KOPT-K1 (cell line): Measurements from ENCODE around the gene NBPF11.
"Not testable (repeated sequence)": the region's sequence is repeated elsewhere in the genome, so short reads cannot be mapped to it uniquely, and the experiment has no call there.

Experiments
- H3K27ac ChIP-seq: fragments of 200-600 bp; sonication (generic); 2 replicates; pipeline ENCODE4 v1.5.1; 2016; ENCODE audit warnings: antibody characterized with exemption, mild to moderate bottlenecking, low read depth, low read length; ENCODE audit not compliant: poor library complexity, severe bottlenecking
- H3K36me3 ChIP-seq: fragments of 200-600 bp; sonication (generic); 2 replicates; pipeline ENCODE4 v1.5.1; 2017; ENCODE audit warnings: antibody characterized with exemption, mild to moderate bottlenecking, low read length, moderate library complexity; ENCODE audit not compliant: insufficient read depth
- H3K9me3 ChIP-seq: fragments of 200-600 bp; sonication (generic); 2 replicates; pipeline ENCODE4 v1.5.1; 2017; ENCODE audit warnings: antibody characterized with exemption, low read length, mild to moderate bottlenecking; ENCODE audit not compliant: insufficient read depth, poor library complexity, severe bottlenecking

NBPF11 gene, protein sequence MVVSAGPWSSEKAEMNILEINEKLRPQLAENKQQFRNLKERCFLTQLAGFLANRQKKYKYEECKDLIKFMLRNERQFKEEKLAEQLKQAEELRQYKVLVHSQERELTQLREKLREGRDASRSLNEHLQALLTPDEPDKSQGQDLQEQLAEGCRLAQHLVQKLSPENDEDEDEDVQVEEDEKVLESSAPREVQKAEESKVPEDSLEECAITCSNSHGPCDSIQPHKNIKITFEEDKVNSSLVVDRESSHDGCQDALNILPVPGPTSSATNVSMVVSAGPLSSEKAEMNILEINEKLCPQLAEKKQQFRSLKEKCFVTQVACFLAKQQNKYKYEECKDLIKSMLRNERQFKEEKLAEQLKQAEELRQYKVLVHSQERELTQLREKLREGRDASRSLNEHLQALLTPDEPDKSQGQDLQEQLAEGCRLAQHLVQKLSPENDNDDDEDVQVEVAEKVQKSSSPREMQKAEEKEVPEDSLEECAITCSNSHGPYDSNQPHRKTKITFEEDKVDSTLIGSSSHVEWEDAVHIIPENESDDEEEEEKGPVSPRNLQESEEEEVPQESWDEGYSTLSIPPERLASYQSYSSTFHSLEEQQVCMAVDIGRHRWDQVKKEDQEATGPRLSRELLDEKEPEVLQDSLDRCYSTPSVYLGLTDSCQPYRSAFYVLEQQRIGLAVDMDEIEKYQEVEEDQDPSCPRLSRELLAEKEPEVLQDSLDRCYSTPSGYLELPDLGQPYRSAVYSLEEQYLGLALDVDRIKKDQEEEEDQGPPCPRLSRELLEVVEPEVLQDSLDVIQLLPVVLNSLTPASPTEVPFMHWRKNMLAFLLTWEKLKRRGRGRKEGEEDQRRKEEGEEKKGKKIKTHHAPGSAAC

DNA sequence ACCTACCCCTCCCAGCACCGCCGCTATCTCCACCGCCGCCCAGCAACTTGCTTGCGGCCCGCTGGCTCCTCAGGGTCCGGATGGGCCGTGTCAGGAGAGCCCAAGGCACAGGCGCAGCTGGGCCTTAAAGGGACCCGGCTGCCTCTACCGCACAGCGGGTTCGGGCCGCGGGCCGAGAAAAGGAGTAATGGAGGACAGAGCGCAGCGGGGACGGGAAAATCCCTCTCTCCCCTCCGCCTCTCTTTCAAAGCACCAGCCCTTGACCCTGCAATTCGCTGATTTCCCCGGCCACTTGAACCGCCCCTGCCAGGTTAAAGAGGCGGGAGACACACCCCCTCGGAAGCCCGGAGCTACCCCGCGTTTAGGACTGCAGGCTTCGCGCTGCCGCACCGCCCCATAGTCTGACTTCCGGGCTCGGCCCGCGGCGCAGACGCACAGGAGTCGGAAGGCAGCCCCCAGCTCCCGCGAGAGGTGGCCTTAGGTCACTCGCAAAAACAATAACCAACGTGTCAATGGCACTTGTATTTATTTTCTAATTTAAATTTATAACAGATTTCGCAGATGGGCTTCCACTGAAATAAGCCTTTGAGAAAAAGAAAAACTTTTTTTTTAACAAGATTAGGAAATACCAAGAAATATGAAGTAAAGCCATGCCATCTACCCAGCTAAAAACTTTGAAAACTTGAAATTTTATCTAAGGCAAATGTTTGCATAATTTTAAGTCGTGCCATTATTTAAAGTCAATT, at the start of gene NBPF11:
TSS of gene NBPF11 (minus strand) at position 371 of the 746 bp plus-strand sequence. CDS start 25,278 bp downstream, outside the sequence.
- not testable (repeated sequence) for H3K36me3 ChIP-seq, H3K9me3 ChIP-seq
- peak within 1 kb of the TSS; percentile 71 for H3K27ac ChIP-seq

DNA sequence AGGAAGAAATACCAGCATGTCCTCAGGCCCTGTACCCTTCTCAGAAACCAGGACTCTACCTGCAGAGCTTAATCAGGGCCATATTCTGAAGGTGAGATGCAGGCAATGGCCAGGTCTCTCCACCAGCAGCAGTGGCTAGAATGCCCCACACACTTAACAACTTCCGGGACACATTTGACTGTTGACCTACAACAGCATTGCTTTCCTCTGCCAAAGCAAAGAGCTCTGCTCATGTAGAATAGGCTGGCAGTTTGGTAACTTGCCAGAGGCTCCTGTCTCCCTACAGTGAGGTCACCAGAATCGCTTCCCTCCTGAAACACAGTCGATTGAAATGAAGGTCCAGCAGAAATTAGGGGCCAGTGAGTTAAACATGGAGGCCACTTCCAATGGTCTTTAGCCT, 45.3 kb upstream of the NBPF11 start:
- H3K9me3 ChIP-seq, H3K27ac ChIP-seq, H3K36me3 ChIP-seq: not testable (repeated sequence)

DNA sequence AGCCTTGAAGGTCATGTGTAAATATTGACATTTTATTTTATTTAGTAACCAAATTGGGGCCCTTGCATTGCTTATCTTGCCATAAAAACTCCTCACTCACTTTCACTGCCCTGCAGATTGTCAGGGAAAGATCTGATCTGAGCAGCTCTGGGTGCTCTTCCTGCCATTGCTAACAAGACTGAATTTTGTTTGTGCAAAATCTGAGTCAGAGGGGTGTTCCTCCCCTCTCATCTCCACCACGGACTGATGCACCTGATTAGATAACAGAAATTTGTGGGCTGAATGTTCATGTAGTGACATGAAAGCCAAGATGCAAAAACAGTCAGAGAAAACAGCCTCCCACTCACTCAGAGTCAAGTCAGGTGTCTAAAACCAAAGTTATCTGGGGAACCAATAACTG, 44.9 kb upstream of the NBPF11 start:
- H3K9me3 ChIP-seq: not testable (repeated sequence)

DNA sequence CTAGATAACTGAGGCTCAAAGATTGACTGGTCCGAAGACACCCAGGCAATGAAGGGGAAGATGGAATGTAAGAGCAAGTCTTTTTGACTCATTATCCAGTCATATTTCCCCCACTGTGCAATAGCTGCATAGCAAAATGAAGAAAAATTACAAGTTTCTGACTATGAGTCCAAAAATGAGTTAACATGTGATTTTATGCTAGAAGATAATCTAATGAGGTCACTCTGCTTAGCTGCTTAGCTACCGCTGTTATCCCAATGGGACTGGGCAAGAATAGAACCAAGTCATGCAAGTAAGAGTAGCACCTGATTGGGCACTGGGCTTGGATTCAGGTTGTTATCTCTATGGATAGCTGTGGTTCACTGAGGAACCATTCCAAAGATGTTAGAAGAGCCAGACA, 43.0 kb upstream of the NBPF11 start:
- not testable (repeated sequence) for H3K36me3 ChIP-seq, H3K9me3 ChIP-seq, H3K27ac ChIP-seq

More for the DNA sequence above, 44.9 kb upstream of the NBPF11 start:
- not testable (repeated sequence) for H3K36me3 ChIP-seq
- peak overlapping the region; percentile 31 for H3K27ac ChIP-seq

DNA sequence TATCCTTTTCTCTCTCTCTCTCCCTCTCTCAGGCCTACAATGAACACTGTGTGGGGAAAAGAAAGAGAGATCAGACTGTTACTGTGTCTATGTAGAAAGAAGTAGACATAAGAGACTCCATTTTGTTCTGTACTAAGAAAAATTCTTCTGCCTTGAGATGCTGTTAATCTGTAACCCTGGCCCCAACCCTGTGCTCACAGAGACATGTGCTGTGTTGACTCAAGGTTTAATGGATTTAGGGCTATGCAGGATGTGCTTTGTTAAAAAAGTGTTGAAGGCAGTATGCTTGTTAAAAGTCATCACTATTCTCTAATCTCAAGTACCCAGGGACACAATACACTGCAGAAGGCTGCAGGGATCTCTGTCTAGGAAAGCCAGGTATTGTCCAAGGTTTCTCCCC, 36.7 kb upstream of the NBPF11 start:
- H3K9me3 ChIP-seq, H3K36me3 ChIP-seq, H3K27ac ChIP-seq: not testable (repeated sequence)

DNA sequence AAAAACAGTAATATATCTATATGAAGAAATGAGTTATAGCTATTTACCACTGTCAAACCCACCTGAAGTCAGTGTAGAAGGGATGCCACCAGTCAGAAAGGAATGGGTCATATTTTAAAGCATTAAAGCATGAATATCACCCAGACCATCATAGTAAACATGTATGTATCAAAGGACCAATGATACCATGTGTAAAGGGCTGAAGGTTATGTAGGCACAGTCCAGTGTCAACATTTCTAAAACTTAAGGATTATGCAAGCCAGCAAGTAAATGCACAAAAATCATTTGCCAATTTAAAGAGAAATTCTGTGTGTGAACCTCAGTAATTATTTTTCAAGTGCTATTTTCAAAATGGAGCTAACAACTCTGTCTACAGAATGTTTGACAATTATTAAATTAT, 26.6 kb upstream of the NBPF11 start:
- not testable (repeated sequence) for H3K27ac ChIP-seq, H3K36me3 ChIP-seq, H3K9me3 ChIP-seq

DNA sequence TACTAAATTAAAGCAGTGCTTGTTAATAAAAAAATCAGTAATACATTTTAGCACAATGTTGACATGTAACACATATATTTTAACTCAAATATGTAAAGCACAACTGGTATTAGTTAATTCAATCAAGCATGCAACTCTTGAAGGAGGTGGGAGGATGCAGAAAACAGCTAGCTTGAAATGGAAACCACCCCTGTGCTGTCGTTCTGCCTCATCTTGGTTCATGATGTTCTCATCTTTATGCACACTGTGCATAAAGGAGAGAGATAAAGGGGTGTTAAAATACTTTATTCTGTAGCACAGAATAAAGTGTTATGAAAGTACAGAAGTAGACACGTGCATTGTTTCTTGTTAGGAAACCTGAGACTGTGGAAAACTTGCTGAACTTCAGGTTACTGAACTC, 23.3 kb upstream of the NBPF11 start:
- not testable (repeated sequence) for H3K36me3 ChIP-seq, H3K27ac ChIP-seq, H3K9me3 ChIP-seq

DNA sequence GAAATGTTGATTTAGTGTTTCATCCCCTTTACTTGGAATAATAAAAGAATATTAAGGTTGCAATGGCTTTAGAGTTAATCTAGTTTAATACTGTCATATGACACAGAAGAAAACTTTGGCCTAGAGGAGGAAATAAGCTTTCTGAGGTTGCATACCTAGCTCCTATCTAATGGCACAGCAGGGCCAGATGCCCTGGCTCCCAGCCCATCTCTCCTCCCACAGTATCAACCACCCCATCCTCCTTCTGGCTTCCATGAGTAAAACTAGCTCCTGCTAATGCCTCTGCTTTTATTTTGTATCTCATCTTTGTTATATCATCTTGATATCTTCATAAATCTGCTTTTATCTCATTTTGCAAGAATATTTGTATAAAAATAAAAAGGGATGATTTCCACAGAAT, 19.9 kb upstream of the NBPF11 start:
- H3K36me3 ChIP-seq, H3K9me3 ChIP-seq, H3K27ac ChIP-seq: not testable (repeated sequence)

DNA sequence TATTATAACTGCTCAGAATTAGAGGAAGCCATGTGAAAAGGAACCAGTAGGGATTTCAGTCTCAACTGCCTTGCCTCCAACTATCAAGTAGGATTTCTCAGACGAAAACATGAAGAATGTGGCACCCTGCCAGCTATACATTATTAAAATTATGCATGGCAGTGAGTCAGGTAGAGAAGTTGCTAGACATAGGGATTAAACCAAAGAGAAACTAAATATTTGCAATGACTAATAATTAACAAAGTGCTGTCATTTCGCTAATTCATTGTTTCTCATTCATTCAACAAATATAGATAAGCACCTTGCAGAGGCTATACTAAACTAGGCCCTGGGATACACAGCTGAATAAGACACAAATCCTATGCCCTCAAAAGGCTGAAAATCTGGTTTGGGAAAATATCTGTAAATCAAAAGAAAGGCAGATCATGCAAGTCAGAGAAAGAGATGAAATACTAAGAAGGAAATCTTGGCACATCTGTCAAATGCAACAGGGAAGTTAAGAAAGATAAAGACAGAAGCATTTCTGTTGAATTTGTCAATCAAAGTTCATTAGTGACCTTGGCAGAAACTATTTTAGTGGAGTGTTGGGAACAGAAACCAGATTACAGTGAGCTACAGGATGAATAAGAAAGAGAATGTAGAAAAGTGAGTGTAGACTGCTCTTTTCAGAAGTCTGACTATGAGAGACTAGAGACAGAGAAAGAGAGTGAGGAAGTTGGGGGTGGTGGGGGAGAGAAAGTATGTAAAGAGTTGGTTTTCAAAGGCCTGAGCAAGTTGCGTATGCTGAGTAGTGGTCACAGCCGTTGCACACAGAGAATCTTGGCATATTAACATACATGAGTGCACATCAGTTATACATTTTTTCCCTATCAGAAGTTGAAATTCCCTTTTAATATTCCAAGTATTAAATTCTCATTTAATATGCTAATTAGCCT, 14.7 kb upstream of the NBPF11 start:
- Histone ChIP-seq H3K36me3 (no peaks in the 10 kb centered on the region), H3K9me3 (no peaks in the 10 kb centered on the region), H3K27ac (no peak overlapping the region)

DNA sequence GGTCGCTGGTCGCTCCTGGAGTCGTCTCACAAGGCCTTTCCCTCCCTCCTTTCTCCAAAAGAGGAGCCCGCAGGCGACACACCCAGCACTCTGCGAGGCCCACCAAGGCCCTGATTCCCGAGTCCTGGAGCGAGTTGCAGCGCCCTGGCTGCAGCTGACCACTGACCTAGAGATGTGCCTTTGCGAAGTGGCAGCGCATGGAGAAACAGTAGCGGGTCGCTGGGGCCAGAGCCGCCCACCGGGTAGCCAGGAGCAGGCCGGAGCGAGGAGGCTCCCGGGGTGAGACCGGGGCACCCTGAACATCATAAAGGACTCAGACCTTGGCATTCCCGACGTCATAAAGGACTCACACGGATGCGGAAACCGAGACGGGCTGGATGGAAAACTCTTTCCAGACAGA, 10.3 kb upstream of the NBPF11 start:
- H3K36me3 ChIP-seq: no peaks in the 10 kb centered on the region
- H3K27ac ChIP-seq: no peak overlapping the region
- H3K9me3 ChIP-seq: no peaks in the 10 kb centered on the region

DNA sequence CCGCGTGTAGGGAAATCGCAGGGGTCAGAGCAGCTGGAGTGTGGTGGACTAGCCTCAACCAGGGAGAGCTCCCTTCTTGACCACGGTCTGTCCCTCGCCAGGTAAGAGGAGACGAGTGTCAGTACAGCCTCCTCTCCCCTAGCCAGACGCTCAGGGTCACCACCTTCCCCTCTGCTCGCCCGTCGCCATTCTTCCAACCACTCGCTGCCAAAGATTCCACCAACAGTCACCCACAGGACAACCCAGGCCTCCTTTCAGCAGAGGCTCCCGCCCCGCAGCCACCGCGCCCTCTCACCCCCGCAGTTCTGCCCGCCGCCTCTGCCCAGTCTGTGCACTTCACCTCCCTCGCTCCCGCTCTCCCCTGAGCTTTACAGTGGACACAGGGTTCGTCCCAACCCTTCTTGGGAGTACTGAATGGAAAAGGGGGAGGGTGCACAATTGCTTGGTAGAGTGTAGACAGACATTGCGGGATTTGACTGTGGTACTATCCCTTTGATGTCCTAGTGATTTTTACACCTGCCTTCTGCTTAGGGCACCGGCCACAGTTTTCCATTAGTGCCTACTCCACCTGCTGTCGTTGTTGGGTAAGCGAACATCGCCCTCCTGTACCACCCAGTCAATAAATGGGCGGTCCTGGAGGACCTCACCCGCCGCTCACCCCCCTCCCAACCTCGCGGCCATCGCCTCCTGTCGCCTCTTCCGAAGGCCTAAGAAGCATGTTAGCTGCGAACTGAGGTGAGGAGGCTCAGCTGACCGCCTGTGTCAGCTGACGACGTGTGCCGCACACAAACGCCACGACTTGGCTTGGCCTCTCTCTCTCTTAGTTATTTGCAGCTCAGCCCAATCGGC, 9.2 kb upstream of the NBPF11 start:
- Histone ChIP-seq H3K36me3 (no peaks in the 10 kb centered on the region), H3K9me3 (no peaks in the 10 kb centered on the region), H3K27ac (no peak overlapping the region)

DNA sequence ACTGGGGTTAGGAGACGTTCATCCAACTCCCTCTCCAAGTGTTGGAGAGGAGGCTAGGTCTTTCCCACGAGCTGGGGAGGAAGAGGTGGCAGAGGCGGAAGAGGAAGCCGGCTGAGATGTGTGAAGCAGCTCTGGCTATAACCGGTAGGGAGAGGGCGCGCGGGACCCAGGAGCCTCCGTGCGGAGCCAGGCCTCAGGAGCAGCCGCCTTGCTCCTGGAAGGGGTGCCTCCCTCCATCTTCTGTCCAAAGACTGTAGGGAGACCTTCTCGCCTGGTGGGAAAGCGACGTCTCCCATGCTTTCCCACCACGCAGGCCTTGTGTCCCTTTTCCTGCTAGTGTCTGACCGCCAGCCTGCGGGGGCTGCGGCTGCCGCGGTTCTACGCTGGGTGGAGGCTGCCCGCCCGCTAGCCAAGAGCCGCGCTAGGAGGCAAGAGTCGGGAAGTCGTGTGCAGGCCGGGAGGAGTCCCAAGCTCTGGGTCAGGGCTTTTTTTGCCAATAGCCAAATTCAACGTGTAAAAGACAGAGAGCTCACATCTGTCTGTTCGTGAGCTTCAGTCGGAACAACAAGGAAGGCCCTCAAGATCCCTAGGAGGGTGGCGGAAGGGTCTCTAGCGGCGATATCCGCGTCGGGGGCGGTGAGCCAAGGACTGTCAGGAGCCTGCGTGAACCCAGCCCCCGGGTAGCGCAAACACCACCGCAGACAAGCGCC, 8.4 kb upstream of the NBPF11 start:
- Histone ChIP-seq H3K9me3 (no peaks in the 10 kb centered on the region), H3K36me3 (no peaks in the 10 kb centered on the region), H3K27ac (no peak overlapping the region)

DNA sequence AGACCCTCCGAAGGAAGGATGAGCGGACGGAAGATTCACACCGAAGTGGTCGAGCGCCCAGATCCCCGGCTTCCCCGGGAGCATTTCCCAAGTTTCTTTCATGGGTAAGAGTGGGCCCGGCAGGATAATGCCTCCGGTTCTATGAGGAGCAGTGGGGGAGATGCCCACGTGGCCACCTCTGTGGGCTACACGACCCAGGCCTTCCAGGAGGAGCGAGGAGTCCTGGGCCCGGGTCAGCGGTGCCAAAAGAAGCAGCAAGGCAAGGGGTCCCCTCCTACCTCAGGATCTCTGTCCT, 7.9 kb upstream of the NBPF11 start:
- H3K9me3 ChIP-seq: no peaks in the 10 kb centered on the region
- H3K27ac ChIP-seq: no peak overlapping the region
- H3K36me3 ChIP-seq: no peaks in the 10 kb centered on the region
